ENCODE data around the gene TNNI3K.

TNNI3K gene

GRCh38 chr1:74215229-74215628 lies 20.0 kb upstream of the TNNI3K start:
- TF ChIP-seq REST (IDR thresholded peaks at IDR 0.05; ENCODE audit: insufficient replicate concordance, low read depth), result no peak
- no peak for TF ChIP-seq SPI1 (IDR thresholded peaks at IDR 0.05; ENCODE audit: borderline replicate concordance, low read depth)
- no peak for TF ChIP-seq POLR2AphosphoS5 (IDR thresholded peaks at IDR 0.05; ENCODE audit: low read depth)
- TF ChIP-seq GABPA (IDR thresholded peaks at IDR 0.05; ENCODE audit: low read depth), result no peak
- no peak overlapping the region for H3K4me3 ChIP-seq (replicated peaks; ENCODE audit: insufficient read depth, low read length)
- no peak overlapping the region for H3K27ac ChIP-seq (replicated peaks)
- no peaks in the 10 kb centered on the region for H3K27me3 ChIP-seq (ENCODE audit: insufficient read depth, poor library complexity, severe bottlenecking)
- DNase-seq (ENCODE audit: low read depth in 1 of 2, low spot score in 1 of 2), result no peak

GRCh38 chr1:74222701-74223100 lies 12.5 kb upstream of the TNNI3K start:
- Histone ChIP-seq H3K4me3 (replicated peaks; ENCODE audit: insufficient read depth, low read length) (no peak overlapping the region), H3K27ac (replicated peaks) (no peak overlapping the region), H3K27me3 (ENCODE audit: insufficient read depth, poor library complexity, severe bottlenecking) (no peaks in the 10 kb centered on the region)
- DNase-seq (ENCODE audit: low read depth in 1 of 2, low spot score in 1 of 2), result no peak
- TF ChIP-seq CTCF (IDR thresholded peaks at IDR 0.05; ENCODE audit: insufficient read depth, low read length) (no peak), SPI1 (IDR thresholded peaks at IDR 0.05; ENCODE audit: borderline replicate concordance, low read depth) (no peak), POLR2AphosphoS5 (IDR thresholded peaks at IDR 0.05; ENCODE audit: low read depth) (no peak), REST (IDR thresholded peaks at IDR 0.05; ENCODE audit: insufficient replicate concordance, low read depth) (no peak), GABPA (IDR thresholded peaks at IDR 0.05; ENCODE audit: low read depth) (no peak)

GRCh38 chr1:74223453-74223852 lies 11.7 kb upstream of the TNNI3K start:
- no peak for TF ChIP-seq POLR2AphosphoS5 (IDR thresholded peaks at IDR 0.05; ENCODE audit: low read depth)
- no peak for TF ChIP-seq CTCF (IDR thresholded peaks at IDR 0.05; ENCODE audit: insufficient read depth, low read length)
- TF ChIP-seq SPI1 (IDR thresholded peaks at IDR 0.05; ENCODE audit: borderline replicate concordance, low read depth), result no peak
- no peak for TF ChIP-seq REST (IDR thresholded peaks at IDR 0.05; ENCODE audit: insufficient replicate concordance, low read depth)
- no peak for TF ChIP-seq GABPA (IDR thresholded peaks at IDR 0.05; ENCODE audit: low read depth)
- DNase-seq (ENCODE audit: low read depth in 1 of 2, low spot score in 1 of 2), result no peak
- Histone ChIP-seq H3K4me3 (replicated peaks; ENCODE audit: insufficient read depth, low read length) (no peak overlapping the region), H3K27me3 (ENCODE audit: insufficient read depth, poor library complexity, severe bottlenecking) (no peaks in the 10 kb centered on the region), H3K27ac (replicated peaks) (no peak overlapping the region)

Data from HL-60 (cell line).